Stromal cell of bone marrow (primary cell): ENCODE data around the gene ARHGEF37.

Source experiments
- DNase-seq: peaks from one replicate; pipeline ENCODE4 v3.0.0-alpha.2; 2012; ENCODE audit warnings: low read depth

The ARHGEF37 gene

DNA sequence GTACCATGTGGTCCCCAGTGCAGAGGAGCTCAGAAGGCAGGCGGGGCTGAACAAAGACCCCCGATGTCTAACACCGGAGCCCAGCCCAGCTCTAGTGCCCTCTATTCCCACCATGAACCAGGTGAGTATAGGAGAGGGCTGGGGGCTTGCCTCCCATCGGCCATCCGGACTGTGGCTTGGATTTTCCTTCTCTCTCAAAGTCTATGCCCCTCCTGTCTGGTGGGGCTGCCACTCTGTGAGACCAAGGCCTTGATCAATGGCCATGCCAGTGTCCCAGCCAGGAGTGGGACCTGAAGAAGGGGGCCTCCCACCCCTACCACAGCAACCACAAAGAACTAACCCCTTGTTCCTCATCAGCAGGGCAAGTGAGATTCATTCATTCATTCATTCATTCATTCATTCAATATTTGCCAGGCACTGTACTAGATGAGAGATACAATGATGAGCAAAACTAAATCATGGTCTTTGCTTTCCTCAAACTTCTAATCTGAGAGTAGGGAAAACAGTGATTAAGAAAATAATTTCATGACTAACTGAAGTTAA lies 47.6 kb downstream of the ARHGEF37 start:
- no peak for DNase-seq

DNA sequence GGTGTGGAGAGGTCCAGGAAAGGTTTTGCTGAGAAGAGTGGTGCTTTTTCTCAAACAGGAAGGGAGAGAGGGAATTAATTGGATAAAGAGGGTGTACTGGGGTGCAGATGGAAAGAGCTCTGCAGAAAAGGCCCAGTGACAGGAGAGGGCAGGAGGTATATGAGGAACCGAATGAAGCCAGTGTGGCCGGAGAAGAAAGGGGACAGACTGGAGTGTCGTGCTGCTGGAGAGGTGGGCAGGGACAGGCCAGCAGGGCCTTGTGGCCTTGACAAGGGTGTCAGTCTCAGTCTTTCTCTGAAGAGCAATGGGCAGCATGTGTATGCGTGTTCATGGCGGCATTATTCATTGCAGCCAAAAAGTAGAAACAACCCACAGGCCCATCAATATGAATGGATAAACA lies 48.1 kb downstream of the ARHGEF37 start:
- DNase-seq: no peak

DNA sequence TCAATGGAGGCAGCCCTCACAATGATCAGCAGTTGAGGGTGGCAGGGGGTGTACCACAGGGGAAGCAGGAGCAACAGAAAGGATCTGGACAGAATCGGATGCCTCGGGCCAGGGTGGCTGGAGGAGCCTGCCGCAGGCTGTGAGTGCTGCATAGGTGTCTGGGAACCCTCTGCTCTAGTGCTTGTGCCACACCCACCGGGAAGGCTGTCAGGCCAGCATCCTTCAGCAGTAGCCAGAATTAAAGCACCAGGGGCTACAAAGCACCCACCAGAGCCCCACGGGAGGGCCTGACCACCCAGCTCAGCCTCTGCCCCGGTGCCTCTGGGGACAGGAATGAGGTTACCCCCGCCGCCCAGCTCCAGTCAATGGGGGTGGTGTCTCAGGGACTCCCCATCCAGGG lies 49.0 kb downstream of the ARHGEF37 start:
- no peak for DNase-seq

DNA sequence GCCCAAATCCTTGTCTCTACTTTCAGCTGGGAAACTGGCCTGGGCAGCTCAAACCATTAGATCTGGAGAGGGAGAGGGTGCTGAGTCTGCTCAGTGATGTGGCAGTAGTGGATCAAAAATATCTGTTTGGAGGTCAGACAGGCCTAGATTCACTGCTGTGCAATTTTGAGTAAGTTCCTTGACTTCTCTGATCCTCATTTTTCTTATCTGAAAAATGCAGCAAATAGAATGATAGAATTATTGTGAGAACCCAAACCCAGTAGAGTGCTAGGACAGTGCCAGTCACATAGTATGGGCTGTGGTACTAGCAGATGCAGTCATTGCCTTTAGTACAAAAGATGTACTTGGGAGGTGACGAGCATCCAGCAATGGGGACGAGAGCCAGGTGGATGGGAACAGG lies 50.2 kb downstream of the ARHGEF37 start:
- no peak for DNase-seq

DNA sequence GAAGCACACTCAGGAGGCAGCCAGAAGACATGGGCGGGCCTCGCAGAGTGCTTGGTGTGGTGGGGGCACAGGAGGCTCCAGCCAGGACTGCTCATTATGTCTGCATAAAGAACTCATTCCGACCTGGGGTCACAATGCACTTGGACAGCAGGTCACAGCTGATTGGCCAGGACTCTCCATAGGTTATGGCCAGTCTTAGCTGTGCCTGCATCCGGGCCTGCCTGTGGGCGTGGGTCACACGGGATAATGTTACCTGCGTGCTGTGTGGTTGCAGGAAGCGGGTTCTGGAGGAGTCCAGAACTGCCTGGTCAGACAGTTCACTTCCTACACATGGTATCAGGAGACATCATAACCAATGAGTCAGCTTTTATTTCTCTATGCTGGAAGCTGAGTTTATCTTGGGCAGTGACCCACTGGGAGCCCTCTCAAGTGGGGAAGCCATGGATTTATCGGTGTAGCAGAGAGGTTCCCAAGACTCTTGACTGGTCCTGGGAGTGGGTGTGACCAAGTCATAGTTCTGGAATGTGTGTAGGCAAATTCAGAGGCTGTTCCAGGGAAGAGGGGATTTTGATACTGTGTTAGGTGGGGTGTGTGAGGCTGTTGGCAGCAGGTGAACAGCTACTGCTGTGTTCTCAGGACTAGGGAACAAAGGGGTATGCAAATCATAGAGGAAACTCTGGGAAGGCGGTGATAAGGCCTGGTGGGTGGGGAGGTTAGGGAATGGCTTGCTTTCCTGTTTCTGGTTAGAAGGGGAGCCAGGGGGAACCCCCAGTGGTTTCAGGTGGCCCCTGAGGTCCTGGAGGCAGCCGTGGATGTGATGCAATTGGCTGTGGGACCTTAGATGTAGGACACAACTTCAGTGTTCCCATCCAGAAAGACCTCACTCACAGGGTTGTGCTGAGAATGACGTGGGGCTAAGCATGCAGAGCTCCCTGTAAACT lies 51.3 kb downstream of the ARHGEF37 start:
- DNase-seq: peak; percentile 50

DNA sequence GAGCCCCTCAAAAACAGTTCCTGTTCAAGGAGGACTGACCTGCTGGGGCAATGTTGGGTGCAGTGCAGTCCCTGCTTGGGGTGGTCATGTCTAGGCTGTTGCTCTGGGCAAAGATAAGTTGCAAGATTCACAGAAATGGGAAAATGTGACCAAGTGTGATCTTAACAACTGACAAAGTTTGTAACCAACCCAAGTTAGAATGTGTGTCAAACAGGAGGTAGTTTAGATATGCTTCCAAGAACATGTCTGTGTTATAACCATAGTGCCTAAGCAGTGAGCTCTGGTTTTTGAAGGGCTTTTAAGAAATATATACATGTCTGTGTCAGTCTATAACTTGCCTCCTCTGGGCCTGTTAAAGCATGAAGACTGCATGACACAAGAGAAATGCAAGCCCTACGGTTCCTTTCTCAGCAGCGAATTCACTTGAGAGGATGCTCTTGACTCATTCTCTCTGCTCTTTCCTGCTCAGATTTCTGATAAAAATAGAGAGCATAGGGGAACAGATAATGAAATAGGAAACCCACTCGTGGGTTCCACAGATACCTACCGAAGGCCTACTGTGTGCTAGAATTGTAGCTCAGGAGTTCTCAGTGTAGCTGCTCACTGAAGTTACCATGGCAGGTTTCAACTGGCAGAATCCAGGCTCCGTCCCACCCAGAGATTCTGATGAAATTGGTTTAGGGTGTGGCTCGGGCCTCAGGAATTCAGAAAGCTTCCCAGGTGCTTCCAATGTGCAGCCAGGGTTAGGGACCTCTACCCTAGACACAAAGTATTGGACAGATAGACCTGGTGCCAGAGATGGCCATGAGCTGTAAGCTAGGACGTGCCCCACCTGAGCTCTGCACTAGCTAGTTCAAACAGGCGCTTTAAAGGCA lies 52.4 kb downstream of the ARHGEF37 start:
- no peak for DNase-seq

DNA sequence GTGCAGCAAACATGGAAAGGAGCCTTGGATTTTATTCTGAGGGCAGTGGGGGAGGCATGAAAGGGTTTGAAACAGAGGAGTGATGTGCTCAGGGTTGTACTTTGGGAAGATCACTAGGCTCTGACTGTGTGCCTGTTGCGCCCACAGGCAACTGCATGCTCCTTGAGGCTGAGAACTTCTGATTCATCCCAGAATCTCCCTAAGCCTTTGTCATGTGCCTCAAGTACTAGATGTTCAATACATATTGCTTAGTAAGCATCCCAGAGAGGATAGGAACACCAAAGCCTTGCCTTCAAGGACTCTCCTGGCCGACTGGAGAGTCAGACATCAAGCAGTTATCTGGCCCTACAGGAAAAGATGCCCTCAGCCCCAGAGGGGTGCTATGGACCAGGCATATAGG lies 54.1 kb downstream of the ARHGEF37 start:
- DNase-seq: peak; percentile 40

DNA sequence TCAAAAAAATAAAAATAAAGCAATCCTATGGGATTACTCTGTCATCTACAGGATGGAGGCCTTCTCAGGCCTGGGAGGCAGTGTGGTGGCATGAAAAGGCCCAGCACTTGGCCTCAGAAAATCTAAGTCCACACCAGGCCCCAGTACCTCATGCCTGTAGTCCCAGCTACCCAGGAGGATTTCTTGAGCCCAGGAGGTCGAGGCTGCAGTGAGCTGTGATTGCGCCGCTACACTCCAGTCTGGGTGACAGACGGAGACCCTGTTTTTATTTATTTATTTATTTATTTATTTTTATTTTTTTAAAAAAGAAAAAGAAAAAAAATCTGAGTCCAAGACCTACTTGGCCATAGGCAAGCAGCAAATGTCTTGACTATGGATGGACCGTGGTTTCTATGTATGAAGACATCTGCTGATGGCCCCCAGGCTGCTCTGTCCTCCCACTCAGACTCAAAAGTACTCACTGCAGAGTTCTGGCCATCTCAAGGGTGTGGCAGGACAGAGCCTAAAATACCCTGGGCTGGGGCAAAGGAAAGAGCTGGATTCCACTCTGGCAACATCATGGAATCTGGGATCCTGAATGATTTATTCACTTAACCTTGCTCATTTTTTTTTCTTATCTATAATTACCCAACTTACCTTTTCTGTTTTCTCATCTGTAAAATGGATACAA lies 55.0 kb downstream of the ARHGEF37 start:
- DNase-seq: no peak

DNA sequence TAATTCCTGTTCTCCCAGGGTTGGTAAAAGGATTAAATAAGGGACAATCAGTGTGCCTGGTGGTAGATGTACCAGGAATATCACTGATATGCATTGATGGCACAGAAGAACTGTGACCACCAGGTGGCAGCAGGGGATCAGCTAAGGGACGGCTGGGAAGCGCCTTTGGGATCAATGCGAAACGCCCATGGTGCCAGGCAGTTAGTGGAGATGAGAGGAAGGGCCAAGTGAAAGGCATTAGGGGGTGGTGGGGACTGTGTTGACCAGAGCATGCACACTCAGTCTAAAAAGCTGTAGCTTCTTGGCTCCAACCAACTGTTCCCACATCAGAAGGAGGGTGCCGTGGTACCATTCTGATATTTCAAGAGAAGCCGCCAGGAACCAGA lies 55.6 kb downstream of the ARHGEF37 start:
- peak; percentile 44 for DNase-seq

DNA sequence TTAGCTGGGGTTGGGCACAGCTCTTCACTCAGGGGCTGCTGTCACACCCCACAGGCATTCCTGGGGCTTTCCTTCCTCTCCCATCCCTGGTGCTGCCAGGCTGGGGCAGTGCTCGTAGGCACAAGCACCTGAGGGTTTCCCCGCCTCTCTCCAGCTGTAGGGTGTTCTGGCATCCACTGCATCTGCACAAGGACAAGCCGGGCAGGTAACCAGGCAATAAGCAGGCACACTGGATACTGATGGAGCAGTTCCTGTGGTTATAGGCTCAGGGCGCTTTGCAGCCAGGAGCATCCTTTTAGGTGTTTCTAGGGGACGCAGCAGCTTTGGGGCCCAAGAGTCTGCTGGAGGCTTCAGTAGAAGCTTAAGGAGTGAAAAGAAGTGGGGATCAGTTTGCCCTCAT lies 56.8 kb downstream of the ARHGEF37 start:
- no peak for DNase-seq

DNA sequence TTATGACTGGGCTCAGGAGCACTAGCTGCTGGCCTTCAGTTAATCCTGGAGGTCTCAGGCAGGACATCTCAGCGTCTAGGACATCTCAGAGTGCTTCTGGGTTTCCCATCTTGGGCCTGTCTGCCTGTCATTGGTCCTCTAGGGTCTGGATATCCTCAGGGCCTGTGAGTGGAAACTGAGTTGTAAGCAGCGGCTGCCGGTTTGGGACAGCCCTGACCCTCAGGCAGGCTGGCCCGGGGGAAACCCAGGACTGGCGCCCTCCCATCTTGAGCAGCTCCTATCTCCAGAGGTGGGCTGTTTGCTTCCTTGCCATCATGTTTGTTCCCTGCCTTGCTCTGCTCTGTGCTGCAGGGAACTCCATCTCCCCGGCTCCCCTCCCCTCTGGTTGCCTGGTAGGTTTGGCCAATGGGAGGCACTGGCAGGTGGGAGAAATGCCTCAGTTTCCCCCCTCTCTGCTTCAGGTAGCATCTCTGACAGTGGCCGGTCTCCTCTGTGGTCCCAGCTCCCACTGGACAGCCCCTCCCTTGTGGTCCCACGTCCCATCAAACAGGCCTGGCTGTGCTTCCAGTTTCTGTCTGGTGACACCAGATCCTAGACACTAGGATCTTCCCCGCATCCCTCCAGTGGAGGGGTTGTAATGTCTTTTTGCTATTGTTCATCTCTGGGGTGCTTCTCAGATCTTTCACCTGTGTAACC lies 57.4 kb downstream of the ARHGEF37 start:
- no peak for DNase-seq

DNA sequence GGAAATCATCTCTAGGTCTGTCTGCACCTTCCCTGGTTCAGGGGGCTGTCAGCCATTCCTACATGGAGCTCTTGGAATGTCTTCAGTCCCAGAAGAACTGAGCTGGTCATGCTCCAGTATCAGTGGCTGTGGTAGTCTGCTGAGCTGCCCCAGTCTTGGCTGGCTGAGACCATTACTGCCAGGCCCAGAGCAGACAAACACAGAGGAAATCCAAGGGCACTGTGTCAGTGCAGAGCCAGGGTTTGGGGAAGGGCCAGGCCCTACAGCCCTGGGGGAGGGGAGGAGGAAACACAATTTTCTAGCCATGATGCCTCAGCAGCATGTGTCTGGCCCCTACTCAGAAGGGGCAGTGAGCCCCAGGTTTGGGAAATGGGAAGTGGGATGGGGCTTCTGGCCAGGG lies 58.4 kb downstream of the ARHGEF37 start:
- no peak for DNase-seq

DNA sequence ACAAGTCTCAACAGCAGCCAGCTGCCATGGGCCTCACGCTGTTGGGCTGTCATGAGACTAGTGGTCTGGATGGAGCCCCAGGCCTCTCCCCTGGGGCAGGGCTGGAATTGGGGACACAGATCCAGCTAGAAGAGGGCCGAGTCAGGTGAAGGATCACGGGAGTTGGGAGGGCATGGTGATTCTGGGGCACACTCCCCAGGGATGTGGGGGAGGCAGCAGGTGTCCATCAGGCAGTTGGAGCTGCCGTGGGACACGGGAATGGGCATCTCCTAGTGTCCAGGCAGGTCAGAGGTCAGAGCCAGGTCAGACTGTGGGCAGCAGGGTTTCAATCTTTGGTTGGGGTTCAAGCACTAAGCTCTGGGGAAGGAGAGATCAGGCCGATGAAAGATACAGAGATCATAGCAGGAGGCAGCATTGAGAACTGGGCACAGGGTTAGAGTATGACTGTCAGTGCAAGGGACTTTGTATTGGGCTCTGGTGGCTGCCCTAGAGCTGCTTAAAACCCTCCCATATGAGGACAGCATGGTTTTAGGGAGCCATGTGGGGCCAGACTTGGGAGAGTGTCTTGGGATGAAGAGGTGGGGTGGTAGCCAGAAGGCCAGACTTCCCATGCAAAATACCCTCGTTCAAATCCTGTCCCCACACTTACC lies 59.2 kb downstream of the ARHGEF37 start:
- DNase-seq: no peak

DNA sequence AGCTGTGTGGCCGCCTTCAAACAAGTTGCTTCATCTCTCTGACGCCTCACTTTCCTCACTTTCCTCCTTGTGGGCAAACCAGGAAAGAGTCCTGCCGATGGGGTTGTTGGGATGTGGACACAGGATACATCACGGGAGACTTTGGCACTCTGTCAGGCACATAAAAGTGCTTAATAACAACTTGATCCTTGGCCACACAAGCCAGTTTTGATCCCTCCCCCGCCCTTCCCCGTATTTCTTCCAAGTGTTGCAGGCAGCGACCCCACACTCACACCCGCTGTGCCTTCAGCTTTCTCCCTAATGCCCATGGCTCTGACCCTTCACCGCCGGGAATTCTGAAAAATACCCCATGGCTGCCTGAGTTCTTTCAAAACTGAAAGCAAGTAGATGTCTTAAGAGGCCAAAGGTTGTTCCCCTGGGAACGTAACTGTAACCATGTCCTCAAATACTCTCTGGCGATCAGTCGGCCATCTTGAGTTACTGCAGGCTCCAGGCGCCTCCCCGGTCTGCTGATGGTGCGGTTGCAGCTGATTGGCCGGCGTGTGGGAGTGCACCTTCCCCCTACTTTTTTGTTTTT lies 59.8 kb downstream of the ARHGEF37 start:
- peak; percentile 43 for DNase-seq

DNA sequence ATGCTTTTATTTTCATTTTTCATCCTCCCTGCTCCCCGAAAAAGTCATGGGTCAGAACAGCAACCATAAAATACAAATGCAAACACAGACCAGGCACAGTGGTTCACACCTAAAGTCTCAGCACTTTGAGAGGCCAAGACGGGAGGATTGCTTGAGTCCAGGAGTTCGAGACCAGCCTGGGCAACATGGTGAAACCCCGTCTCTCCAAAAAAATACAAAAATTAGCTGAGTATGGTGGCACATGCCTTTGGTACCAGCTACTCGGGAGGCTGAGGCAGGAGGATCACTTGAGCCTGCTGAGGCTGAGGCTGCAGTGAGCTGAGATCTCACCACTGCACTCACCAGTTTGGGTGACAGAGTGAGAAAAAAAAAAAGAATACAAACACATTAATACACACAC lies 60.3 kb downstream of the ARHGEF37 start:
- DNase-seq: no peak

DNA sequence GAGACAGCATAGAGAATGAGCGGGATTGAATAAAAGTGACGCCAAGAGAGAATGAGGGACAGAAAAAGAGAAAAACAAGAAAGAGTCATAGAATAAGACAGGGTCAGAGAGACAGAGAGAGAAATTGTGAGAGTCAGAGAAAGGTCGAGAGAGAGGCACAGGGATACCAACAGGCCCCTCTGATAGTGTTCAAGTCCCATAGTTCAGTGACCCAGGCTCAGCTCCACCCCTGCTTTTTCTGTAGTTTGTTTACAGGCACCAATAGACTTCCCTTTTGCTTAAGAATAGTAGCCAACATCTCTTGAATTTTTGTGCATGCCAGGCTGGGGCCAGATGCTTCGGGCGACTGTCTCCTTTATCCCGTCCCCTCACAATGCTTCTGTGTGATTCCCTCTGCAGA lies 62.5 kb downstream of the ARHGEF37 start:
- DNase-seq: no peak

DNA sequence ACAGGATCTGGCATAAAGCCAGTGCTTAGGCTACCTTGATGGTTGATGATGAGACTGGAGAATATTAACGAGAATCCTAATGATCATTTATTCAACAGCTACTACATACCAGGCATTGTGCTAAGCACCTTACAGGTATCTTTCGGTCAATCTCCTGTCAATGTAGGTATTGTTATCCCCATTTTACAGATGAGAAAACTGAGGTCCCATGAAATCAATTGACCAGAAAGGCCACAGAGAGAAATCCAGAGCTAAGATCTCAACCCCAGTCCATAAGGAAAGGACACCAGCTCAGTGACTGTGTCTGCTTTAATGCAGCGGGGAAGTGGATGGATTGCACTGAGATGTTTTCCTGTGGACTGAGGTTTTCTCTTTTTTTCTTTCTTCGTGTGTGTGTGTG lies 63.3 kb downstream of the ARHGEF37 start:
- no peak for DNase-seq

DNA sequence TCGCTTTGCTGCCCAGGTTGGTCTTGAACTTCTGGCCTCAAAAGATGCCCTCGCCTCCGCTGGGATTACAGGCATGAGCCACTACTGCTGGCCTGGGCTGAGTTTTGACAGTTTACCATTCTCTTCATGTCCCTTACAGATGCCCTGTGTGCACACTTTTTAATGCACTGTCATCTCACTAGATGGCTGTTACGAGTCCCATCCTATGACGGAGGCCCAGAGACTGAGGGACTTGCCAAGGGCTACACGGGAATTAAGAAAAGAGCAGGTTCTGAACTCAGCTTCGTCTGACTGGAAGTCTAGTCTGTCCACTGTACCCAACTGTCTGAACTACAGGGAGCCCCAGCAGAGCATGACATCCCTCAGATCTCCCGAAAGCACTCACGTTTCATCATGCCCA lies 63.9 kb downstream of the ARHGEF37 start:
- no peak for DNase-seq

DNA sequence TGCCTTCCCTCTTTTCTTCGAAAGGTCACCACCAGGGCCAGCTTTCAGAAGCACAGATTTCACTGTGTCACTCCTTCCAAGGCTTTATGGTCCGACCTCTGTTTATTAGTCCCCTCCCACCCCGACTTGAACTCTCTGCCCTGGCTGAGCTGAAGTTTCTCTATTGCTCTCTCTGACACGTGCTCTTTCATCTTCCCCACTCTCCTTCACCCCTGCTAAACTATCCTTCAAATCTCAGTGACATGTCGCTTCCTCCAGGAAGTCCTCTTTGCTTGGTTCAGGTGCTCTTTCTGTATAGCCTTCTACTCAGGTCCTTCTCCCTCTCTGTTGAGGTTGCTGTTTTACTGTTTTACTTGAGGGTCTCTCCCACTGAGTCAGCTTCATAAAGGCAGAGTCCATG lies 64.4 kb downstream of the ARHGEF37 start:
- no peak for DNase-seq

DNA sequence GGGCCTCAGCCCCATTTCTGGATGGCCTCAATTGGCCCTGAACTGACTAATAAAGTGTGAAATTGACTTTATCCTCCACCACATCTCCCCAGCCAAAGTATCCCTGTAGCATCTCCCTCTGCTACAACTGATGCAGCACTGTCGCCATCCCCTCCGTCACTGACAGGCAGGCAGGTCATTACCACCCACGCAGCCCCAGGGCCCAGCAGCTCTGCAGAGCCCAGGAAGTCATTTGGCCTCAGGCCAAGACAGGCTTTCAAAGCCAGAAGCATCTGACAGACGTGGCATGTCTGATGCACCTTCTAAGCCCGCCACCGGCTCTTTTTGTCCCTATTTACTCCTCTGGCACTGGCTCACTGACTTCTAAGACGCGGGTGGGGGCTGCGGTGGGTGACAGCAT lies 65.3 kb downstream of the ARHGEF37 start:
- DNase-seq: no peak

DNA sequence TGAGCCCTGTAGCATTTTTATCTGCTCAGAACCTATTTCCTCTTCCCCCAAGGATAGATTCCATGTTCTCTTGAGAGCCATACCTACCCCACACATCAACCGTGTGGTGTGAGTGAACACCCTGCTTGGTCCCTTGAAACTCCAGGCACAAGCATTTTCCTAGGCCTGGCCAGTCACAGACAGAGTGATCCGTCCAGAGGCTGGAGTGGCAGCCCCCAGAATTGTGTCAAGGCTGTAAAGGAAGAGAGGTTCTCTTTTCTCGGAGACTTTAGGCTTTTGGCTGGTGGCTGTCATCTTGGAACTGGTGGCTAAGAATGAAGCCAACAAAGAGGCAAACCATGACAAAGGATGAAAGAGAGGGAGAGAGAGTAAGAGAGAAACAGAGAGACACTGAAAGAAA lies 66.0 kb downstream of the ARHGEF37 start:
- DNase-seq: no peak
